ENCODE data around the gene PPP1R13L. TPM values are rescaled to one million over a fixed set of nuclear protein-coding genes. Genes with fewer than 3 reads are reported as not detected.

The PPP1R13L gene
- total RNA-seq, 1 donor from 2014 or later: 56.7 TPM

DNA sequence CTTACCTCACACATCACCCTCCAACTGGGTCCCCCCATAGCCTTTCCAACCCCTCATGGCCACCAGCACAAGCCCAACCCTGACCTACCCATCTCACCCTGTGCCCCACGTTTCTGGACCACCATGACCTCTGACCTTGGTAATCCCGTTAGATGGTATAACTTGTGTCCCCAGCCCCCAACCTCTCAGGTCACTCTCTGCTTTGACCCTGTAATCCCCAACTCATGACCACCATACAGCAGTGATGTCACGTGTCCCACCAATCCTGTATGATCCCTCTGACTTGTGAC, 55.8 kb downstream of the PPP1R13L start:
- TF ChIP-seq, protein P1, sequence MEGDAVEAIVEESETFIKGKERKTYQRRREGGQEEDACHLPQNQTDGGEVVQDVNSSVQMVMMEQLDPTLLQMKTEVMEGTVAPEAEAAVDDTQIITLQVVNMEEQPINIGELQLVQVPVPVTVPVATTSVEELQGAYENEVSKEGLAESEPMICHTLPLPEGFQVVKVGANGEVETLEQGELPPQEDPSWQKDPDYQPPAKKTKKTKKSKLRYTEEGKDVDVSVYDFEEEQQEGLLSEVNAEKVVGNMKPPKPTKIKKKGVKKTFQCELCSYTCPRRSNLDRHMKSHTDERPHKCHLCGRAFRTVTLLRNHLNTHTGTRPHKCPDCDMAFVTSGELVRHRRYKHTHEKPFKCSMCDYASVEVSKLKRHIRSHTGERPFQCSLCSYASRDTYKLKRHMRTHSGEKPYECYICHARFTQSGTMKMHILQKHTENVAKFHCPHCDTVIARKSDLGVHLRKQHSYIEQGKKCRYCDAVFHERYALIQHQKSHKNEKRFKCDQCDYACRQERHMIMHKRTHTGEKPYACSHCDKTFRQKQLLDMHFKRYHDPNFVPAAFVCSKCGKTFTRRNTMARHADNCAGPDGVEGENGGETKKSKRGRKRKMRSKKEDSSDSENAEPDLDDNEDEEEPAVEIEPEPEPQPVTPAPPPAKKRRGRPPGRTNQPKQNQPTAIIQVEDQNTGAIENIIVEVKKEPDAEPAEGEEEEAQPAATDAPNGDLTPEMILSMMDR (IDR thresholded peaks at IDR 0.05; ENCODE audit: insufficient read depth, low read depth, low read length): no peak
- no peak for TF ChIP-seq EZH2 (IDR thresholded peaks at IDR 0.05; ENCODE audit: insufficient read depth, low read length)

DNA sequence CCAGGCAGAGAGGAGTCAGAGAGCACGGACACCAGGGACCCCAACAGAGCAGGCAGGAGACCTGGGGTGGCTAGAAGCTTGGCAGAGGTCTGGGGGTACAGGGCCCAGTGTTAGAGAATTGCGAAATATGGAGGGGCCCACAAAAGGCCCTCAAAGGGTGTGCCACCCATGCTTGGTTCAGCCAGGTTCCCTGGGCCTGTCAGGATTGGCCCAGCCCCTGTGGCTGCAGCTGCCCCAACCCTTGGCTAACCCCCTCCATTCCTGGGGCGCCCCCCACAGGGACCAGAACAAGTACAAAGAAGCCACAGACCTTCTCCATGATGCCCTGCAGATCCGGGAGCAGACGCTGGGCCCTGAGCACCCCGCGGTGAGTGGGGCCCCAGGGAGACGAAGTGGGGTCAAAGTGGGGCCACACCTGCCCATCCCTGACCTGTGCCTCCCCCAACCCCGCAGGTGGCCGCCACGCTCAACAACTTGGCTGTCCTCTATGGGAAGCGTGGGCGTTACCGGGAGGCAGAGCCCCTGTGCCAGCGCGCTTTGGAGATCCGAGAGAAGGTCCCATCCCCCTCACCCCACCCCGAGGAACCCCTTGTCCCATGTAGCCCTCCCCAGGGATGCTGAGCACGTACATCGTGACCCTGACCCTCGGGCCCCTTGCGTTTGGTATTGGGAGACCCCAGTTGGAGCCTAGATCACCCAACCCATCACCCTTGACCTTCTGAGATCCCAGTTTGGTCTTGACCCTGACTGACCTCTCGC, 56.3 kb downstream of the PPP1R13L start:
- Histone ChIP-seq H3K27ac (ENCODE audit: low read depth, low read length) (no peak overlapping the region), H3K79me2 (ENCODE audit: insufficient read depth, low read length) (no peaks in the 10 kb centered on the region), H3K9ac (ENCODE audit: low read length) (no peak overlapping the region), H4K20me1 (ENCODE audit: insufficient read depth, low read length) (peaks cover 13% of the 10 kb centered on the region), H3K36me3 (ENCODE audit: insufficient read depth, low read length) (peaks cover 13% of the 10 kb centered on the region), H3K27me3 (ENCODE audit: insufficient read depth, low read length) (no peaks in the 10 kb centered on the region), H3K9me3 (ENCODE audit: insufficient read depth, low read depth, low read length) (no peaks in the 10 kb centered on the region), H3K4me1 (ENCODE audit: insufficient read depth, low read length) (no peaks in the 10 kb centered on the region), H2AFZ (ENCODE audit: low read depth, low read length) (no peak overlapping the region), H3K4me3 (ENCODE audit: insufficient read depth, low read depth, low read length) (no peak overlapping the region), H3K4me2 (ENCODE audit: low read length) (no peak overlapping the region)
- no peaks in the 10 kb centered on the region for H3K4me1 Mint-ChIP-seq (ENCODE audit: low read depth, unreplicated experiment)
- no peak for TF ChIP-seq EZH2 (IDR thresholded peaks at IDR 0.05; ENCODE audit: insufficient read depth, low read length)
- TF ChIP-seq, protein P1 (IDR thresholded peaks at IDR 0.05; ENCODE audit: insufficient read depth, low read depth, low read length): no peak
- peaks cover 10% of the 10 kb centered on the region for H3K36me3 Mint-ChIP-seq (ENCODE audit: low read depth, unreplicated experiment)
- H3K4me3 Mint-ChIP-seq (ENCODE audit: unreplicated experiment): no peak overlapping the region
- H3K9me3 Mint-ChIP-seq (ENCODE audit: unreplicated experiment): no peaks in the 10 kb centered on the region
- no peak overlapping the region for H3K27ac Mint-ChIP-seq (ENCODE audit: unreplicated experiment)
- FAIRE-seq (no peak), DNase-seq (ENCODE audit: low read depth) (no peak)
- H3K27me3 Mint-ChIP-seq (ENCODE audit: low read depth, unreplicated experiment): peaks cover 5% of the 10 kb centered on the region

More for the DNA sequence above, 55.8 kb downstream of the PPP1R13L start:
- Histone ChIP-seq H3K9ac (ENCODE audit: low read length) (no peak overlapping the region), H2AFZ (ENCODE audit: low read depth, low read length) (no peak overlapping the region), H3K79me2 (ENCODE audit: insufficient read depth, low read length) (no peaks in the 10 kb centered on the region), H3K4me1 (ENCODE audit: insufficient read depth, low read length) (no peaks in the 10 kb centered on the region), H3K27ac (ENCODE audit: low read depth, low read length) (no peak overlapping the region), H3K4me2 (ENCODE audit: low read length) (no peak overlapping the region), H3K27me3 (ENCODE audit: insufficient read depth, low read length) (no peaks in the 10 kb centered on the region), H3K36me3 (ENCODE audit: insufficient read depth, low read length) (peaks cover 17% of the 10 kb centered on the region), H4K20me1 (ENCODE audit: insufficient read depth, low read length) (peaks cover 13% of the 10 kb centered on the region), H3K9me3 (ENCODE audit: insufficient read depth, low read depth, low read length) (no peaks in the 10 kb centered on the region), H3K4me3 (ENCODE audit: insufficient read depth, low read depth, low read length) (no peak overlapping the region)
- Mint-ChIP-seq H3K36me3 (ENCODE audit: low read depth, unreplicated experiment) (peaks cover 14% of the 10 kb centered on the region), H3K4me1 (ENCODE audit: low read depth, unreplicated experiment) (no peaks in the 10 kb centered on the region), H3K27ac (ENCODE audit: unreplicated experiment) (no peak overlapping the region), H3K27me3 (ENCODE audit: low read depth, unreplicated experiment) (peaks cover 5% of the 10 kb centered on the region), H3K9me3 (ENCODE audit: unreplicated experiment) (no peaks in the 10 kb centered on the region), H3K4me3 (ENCODE audit: unreplicated experiment) (no peak overlapping the region)
- FAIRE-seq (no peak), DNase-seq (ENCODE audit: low read depth) (no peak)

Measured in astrocyte (in vitro differentiated cells and primary cell).